Activated CD4-positive, alpha-beta T cell treated with anti-CD3 and anti-CD28 coated beads for 1 hour (primary cell): ENCODE measurements around the gene SHMT2.
"Not testable (repeated sequence)": the region's sequence is repeated elsewhere in the genome, so short reads cannot be mapped to it uniquely, and the experiment has no call there.

Experiments used
- DNase-seq: peaks from one replicate; pipeline ENCODE4 v3.0.0-alpha.2; 2020

Gene SHMT2

DNA sequence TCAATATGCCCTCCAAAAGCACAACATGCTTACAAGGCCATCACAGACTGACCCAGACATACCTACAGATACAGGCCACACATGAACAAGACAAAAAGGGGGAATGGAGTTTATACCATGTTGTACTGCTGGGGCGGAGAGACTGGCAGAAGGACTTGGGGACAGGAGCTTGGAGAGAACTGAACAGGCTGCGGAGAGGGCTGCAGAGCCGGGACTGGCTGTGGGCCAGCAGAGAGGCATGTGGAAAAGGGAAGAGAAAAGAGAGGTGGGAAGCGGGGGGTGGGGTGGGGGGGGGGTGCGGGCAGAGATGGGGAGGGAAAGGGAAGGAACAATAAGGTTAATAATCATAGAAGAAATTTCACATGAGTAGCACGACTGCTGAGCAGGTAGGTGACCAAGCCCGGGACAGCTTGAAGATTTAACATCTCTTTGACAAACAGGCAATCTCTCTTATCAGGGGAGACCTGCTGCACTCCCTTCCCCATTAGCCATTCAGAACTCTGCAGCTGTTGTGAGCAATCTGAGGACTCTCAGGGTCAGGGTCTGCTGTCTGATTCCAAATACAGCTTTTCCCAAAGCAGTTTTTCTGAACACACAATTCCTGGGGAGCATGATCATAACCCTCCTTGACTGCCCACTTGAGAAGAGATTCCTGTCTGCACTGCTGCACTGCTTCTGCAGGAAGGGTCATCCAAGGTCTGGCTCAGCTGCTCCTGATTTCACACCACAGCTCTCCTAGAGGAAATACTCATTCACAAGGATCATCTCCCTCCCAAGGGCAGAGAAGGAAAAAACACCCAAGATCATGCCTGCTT, 43.0 kb downstream of the SHMT2 start:
- DNase-seq = no peak

GRCh38 chr12:57273516-57273915, 44.0 kb downstream of the SHMT2 start:
- no peak for DNase-seq

DNA sequence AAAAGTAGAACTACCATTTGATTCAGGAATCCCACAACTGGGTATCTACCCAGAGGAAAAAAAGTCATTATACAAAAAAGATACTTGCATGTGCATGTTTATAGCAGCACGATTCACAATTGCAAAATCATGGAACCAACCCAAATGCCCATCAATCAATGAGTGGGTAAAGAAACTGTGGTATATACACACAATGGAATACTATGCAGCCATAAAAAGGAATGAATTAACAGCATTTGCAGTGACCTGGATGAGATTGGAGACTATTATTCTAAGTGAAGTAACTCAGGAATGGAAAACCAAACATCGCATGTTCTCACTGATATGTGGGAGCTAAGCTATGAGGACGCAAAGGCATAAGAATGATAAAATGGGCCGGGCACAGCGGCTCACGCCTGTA, 46.7 kb downstream of the SHMT2 start:
- not testable (repeated sequence) for DNase-seq

DNA sequence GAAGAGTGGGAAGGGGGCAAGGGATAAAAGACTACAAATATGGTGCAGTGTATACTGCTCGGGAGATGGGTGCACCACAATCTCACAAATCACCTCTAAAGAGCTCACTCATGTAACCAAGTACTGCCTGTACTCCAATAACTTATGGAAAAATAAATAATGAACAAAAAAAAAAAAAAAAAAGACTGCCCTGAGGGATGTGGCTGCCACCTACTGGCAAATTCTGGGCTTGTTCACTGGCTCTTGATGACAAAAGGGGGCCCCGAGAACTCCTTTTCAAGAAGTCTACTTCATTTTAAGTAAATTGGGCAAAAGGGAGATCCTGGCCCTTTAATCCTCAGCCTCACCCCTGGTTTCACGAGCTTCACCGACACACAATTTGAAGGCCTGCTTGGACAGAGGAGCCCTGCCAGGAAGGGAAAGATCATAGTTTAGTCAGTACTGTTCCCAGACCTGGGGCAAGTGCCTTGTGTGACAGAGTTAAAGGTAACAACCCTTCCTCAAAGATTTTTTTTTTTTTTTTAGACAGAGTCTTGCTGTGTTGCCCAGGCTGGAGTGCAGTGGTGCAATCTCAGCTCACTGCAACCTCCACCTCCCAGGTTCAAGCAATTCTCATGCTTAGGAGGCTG, 47.5 kb downstream of the SHMT2 start:
- no peak for DNase-seq

- DNase-seq = no peak
Measured at GRCh38 chr12:57278465-57279381, 49.2 kb downstream of the SHMT2 start.

- peak; percentile 53 for DNase-seq
Measured at GRCh38 chr12:57280211-57281062, 50.9 kb downstream of the SHMT2 start.

DNA sequence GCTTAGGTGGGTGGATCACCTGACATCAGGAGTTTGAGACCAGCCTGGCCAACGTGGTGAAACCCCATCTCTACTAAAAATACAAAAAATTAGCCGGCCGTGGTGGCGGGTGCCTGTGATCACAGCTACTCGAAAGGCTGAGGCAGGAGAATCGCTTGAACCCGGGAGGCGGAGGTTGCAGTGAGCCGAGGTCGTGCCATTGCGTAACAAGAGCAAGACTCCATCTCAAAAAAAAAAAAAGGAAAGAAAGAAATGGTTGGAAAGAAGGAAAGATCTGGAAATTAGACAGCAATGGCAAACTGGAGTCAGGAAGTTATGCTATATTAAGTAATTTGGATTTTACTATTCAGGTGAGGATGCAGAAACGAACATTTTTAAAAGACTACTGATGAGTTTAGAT, 52.6 kb downstream of the SHMT2 start:
- DNase-seq = not testable (repeated sequence)
